HG03571 (cell line): ENCODE results near the gene MATN1.
"Not testable (repeated sequence)": the region's sequence is repeated elsewhere in the genome, so short reads cannot be mapped to it uniquely, and the experiment has no call there.

Experiments
- ATAC-seq: cut with Tn5 transposase; IDR thresholded peaks from one replicate; pipeline ENCODE4 v1.9.1; 2021; ENCODE audit not compliant: unreplicated experiment

MATN1 gene, protein sequence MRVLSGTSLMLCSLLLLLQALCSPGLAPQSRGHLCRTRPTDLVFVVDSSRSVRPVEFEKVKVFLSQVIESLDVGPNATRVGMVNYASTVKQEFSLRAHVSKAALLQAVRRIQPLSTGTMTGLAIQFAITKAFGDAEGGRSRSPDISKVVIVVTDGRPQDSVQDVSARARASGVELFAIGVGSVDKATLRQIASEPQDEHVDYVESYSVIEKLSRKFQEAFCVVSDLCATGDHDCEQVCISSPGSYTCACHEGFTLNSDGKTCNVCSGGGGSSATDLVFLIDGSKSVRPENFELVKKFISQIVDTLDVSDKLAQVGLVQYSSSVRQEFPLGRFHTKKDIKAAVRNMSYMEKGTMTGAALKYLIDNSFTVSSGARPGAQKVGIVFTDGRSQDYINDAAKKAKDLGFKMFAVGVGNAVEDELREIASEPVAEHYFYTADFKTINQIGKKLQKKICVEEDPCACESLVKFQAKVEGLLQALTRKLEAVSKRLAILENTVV

DNA sequence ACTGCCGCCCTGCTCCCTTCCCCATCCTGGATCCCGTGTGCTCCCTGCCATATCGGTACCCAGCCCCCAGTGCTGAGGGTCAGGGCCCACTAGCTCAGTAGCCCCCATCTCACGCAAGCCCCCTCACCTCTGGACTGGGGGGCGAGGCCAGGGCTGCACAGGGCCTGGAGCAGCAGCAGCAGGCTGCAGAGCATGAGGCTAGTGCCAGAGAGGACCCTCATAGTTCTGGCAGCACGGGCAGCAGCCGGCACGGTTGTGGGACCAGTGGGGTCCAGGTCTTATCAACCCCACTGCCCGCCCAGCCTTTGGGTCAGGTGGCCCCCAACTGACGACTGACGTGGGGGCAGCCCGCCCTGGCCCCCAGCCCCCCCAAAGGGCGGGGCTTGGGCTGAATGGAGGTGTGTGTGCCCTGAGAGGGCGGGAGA, at the start of gene MATN1:
Gene MATN1, minus strand, starts transcription at position 255 of the 425 bp plus-strand sequence. Its CDS starts 34 bp downstream, at position 221.
- no peak for ATAC-seq

- ATAC-seq = no peak
These were observed 47.6 kb upstream of the MATN1 start for GRCh38 chr1:30771005-30771404.

DNA sequence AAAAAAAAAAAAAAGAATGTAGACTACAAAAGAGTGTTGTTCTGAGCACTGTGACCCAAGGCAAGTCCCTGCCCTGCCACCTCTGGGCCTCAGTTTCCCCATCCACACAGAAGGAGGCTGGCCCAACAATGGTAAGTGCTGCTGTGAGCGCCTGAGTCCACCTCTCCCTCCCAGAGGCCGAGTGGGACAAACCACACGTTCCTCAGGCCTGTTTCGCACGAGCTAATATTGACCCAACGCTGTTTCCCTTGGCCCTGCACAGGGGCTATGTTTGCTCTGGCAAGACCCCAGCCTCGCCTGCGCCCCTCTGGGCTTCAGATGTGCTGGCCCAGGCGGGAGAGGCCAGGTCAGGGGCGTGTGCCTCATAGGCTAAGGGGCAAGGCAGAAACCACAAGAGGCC, 46.8 kb upstream of the MATN1 start:
- no peak for ATAC-seq

DNA sequence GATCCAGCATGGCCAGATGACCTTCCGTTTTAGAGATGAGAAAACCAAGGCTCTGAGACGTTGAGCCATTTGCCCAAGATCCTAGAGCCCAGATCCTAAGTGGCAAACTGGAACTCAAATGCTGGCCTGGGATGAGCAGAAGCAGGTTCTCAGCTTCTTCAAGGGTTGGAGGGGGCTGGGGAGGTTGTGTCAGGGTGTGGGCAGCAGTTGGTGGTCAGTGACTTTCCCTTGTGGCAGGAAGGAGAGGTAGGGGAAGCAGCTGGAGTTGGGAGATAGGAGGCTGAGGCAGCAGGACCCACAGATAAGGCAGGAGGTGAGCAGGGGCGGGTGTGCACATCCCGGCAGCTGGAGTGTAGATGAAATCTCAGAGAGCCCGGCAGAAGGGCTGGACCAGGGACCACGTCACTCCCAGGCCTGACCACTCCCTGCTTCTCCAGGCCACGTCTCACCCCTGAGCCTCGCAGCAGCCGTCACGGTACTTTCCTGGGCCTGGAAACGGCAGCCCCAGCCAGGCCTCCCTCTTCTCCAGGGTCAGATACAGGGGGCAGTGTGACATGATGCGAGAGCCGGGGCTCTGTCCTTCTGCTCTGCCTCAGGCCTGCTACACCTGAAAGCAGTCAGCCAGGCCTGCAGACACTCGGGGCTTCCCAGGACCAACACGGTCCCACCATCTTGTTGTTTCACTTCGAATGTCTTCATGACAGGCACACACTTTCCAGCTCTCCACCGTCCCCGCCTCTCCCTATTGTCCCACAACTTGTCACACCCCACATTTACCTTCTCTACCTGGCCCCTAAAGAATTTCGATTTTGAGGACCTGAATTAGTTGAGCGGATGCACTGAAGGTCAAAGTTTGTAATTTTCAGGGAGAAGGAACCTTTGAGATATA, 45.7 kb upstream of the MATN1 start:
- no peak for ATAC-seq

DNA sequence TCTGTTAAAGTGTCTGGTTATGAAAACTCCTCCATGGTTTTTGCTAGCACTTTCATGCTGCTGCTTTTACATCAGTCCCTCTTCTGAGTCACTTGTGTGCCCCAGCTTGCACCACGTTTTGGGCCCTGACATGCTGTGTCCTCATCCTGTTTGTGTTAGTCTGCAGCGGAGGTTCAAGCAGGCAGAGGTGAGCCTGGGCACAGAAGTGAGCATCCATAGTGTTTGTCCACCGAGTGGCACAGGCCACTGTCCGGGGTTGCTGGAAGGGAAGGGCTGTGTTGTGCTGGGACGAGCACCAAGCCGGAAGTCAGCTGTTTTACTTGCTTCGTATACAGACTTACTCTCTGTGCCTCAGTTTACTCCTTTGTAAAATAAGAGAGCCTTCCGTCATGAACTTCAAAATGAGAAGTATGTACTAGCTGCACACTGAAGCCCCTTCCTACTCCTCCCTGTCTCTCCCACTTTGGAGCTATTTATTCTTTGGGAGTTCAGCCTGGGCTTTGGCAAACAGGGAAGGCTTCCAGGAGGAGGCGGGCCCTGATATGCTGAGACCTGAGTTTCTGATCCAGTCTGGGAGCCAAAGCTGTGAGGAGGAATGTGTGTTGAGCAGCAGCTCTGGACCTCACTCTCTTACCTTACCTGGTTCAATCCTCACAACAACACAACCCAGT, 44.9 kb upstream of the MATN1 start:
- no peak for ATAC-seq

DNA sequence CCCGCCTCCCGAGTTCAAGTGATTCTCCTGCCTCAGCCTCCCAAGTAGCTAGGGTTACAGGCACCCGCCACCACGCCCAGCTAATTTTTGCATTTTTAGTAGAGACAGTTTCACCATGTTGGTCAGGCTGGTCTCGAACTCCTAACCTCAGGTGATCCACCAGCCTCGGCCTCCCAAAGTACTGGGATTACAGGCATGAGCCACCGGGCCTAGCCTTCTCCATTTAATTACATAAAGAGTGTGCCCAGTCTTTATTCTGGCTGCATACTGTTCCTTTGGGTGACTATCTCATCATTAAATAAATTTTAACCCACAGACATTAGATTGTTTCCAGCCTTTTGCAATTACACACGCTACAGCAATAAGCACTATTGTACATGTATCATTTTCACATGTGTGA, 43.6 kb upstream of the MATN1 start:
- not testable (repeated sequence) for ATAC-seq

DNA sequence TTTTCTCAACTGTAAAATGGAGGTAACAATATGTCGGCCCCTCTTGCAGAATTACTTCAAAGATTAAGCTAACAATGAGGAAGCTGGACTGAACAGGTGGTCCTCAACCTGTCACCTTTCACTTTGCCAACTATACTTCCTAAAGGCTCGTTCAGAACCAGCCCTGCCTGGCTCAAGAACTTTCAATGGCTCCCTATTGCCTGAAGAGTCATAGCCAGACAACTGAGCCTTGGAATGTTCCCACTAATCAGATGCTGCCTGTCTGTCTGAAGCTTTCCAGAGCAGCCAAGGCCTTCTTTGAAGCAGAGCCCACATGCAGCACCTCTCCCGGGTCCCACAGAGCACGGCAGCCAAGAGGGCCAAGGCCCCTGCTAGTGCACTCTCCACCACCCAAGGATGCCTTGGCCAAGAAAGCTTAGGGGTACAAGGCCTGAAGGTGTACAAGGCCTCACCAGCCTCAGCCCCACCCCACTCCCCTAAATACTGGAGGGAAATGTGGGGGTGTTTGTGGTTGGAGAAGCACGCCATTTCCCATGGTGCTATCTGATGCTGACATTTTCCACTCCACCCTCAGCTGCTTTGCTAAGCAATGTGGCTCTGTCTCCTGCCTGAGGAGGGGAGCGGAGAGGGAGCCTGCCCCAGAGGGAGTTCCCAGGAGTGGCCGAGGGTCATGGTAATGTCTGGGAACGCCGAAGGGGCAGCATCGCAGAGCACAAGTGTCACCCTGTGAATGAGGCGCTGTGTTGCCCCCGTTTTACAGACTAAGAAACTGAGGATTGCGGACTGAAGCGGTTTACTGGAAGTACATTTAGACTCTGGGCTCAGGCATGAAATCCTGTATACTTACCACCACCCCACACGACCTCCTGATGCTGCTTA, 42.4 kb upstream of the MATN1 start:
- no peak for ATAC-seq

DNA sequence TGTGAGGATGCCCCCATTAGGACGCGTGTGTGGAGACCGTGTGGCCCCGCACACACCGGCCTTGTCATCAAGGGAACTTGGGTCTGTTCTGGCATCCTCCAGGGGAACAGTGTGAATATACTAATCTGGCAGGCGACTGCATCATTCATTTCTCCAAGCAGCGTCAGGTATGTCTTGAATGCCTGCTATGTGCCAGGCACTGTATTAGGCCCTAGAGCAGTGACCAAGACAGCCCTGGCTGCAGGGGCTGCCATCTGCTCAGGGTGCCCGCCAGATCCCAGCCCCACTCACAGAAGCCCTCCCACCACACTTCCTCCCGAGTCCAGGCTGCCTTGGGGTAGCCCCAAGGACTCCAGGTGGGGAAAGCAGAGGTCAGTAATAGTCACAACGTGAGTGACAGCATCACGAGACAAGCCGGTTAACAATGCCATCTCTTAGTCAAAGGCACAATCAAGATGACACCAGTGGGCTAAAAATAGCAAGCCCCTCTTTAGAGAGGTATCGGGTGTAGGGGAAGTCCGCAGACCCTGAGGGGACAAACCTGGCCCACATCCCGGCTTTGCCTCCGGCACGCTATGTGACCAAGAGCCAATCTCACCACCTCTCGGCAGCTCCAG, 41.7 kb upstream of the MATN1 start:
- peak; percentile 55 for ATAC-seq

DNA sequence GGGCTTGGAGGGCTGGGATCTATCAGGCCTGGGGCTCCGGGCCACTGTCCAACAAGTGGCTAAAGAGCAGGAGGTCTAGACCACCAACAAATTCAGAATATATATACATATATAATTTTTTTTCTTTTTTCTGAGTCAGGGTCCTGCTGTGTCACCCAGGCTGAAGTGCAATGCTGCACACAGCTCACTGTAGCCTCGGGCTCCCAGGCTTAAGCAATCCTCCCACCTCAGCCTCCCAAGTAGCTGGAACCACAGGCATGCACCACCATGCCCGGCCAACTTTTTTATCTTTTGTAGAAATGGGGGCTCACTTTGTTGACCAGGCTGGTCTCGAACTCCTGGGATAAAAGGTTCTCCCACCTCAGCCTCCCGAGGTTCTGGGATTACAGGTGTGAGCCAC, 41.0 kb upstream of the MATN1 start:
- no peak for ATAC-seq

DNA sequence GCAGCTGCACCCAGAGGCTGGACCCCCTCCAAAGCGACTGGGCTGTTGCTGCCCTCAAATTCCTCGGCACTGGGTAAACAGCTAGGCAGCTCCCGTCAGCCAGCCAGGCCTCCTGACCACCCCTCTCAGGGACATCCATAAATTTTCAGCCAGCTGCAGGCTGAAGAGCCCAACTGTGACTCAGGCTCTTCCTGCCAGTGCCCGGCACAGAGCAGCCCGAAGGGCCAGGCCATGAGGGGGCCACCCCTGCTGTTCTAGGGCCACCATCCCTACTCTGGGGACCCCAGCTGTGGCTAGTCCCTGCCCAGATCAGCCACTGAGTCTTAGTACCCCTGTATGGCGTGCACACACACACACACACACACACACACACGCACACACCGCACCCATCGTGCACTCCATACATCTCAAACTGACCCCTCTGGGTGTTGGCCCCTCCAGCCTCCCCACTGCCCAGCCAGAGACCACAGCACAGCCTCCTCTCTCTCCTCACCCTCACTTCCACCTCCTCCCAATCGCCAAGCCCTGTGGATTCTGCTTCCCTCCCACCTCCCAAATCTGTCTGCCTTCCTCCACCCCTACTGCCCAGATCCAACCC, 40.4 kb upstream of the MATN1 start:
- ATAC-seq = no peak

- no peak for ATAC-seq
These were observed 39.7 kb upstream of the MATN1 start for GRCh38 chr1:30762930-30763650.

DNA sequence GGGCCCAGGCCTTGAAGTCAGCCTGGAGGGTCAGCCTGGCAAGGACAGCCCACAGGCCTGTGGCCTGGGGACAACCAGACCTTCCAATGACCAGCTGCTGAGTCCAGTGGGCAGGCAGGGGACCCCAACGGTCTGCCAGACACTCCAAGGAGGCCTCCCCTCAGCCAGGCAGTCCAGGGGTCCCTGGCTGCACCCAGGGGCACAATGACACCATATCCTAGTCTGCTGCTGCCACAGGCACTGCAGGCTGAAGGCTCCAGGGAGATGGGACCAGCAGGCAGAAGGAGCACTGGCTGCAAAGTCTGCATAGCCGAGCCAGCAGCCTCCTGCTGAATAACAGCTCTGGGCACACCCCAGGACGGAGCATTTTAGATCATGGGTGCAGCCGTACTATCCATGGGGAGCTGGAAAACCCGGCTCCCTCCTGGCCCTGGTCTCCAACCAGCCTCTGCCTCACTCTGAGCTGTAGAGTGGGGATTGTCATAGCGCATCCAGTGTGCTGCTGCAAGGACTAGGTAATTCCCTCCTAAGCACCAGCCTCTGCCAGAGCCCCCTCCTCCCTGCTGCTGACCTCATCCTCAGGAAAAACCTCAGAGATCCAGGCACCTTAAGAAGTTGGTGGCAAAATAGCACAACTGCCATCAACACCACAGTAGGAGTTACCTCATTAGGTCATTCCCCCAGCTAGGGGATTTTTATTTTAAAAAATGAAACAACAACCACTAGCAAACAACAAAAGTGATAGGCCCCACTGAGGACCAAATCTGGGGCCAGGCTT, 39.0 kb upstream of the MATN1 start:
- ATAC-seq = no peak

GRCh38 chr1:30761381-30762151, 38.2 kb upstream of the MATN1 start:
- no peak for ATAC-seq

DNA sequence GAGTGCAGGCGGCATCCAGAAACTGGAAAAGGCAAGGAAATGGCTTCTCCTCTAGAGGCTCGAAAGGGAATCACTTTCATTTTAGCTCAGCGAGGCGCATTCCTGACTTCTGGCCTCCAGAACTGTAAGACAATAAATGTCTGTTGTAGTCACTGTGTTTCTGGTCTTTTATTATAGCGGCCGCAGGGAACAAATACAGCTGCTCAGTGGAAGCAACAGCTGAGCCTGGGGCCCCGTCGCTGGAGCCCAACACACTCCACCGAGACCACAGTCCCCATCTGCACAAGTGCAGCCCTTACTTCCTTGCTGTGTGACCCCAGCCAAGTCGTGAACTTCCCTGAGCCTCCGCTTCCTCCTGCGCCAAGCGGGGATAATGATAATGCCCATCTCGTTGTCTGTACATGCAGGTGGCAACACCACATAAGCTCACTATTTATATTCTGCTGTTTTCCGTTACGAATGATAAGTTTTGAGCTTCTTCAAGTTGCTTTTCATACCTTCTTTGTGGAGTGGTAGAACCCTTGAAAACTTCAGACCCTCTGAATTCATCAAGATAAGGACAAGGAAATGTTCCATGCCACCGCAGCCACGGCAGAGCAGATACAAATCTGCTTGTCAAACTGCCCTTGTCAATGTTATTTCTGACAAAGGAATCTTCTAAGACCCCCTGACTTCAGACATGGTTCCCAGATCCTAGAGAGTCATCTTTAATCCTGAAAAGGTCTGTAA, 37.4 kb upstream of the MATN1 start:
- ATAC-seq = no peak

GRCh38 chr1:30759718-30760281, 36.4 kb upstream of the MATN1 start:
- ATAC-seq = no peak

GRCh38 chr1:30758785-30759380, 35.5 kb upstream of the MATN1 start:
- ATAC-seq = no peak
